B cell (primary cell): ENCODE data around the gene TFPT. TPM values are rescaled to one million over a fixed set of nuclear protein-coding genes. Genes with fewer than 3 reads are reported as not detected.

Source experiments
- ATAC-seq: fragments of 200-7000 bp; cut with Tn5 transposase; one replicate; pipeline ENCODE4 v1.10.0; 2021; ENCODE audit warnings: low read depth, mild to moderate bottlenecking, moderate number of reproducible peaks, moderate library complexity
- CTCF ChIA-PET: fragments of 350-600 bp; sonication (Branson Sonifier 250); formaldehyde crosslinking; loops from one replicate; lab custom pipeline; 2021; ENCODE audit warnings: antibody characterized with exemption, inconsistent platforms; lab: Charles Lee
- POLR2A ChIA-PET: fragments of 350-600 bp; sonication (Branson Sonifier 250); formaldehyde crosslinking; loops from one replicate; lab custom pipeline; 2021; ENCODE audit warnings: antibody characterized with exemption; lab: Charles Lee
- DNase-seq: peaks from one replicate; pipeline ENCODE4 v3.0.0; 2013
- H2AFZ ChIP-seq: 2 replicates; pipeline ENCODE4 v1.6.1; 2012; ENCODE audit warnings: mild to moderate bottlenecking, low read depth, low read length; ENCODE audit not compliant: insufficient read depth, poor library complexity, severe bottlenecking
- H3K27ac ChIP-seq, 2 donors: 1 replicate in 1 of 2; 2 replicates in 1 of 2; pipeline ENCODE4 v1.5.1; 2012 to 2013; ENCODE audit warnings: low read length in 2 of 2, mild to moderate bottlenecking in 2 of 2, moderate library complexity in 1 of 2
- H3K27me3 ChIP-seq, 4 experiments: fragments of 200-600 bp in 1 of 4; sonication (generic) in 1 of 4; replicated peaks in 1 of 4; 1 replicate in 2 of 4; 2 replicates in 2 of 4; pipeline versions ENCODE4 v1.6.1 to v1.7.0; 2013 to 2016; ENCODE audit warnings: low read length in 3 of 4, mild to moderate bottlenecking in 2 of 4, mixed read lengths in 1 of 4, moderate library complexity in 1 of 4; ENCODE audit not compliant: insufficient read depth in 4 of 4, control insufficient read depth in 3 of 4; ENCODE audit errors: control extremely low read depth in 1 of 4
- H3K36me3 ChIP-seq, 2 experiments: replicated peaks in 1 of 2; 1 replicate in 1 of 2; 2 replicates in 1 of 2; pipeline versions ENCODE4 v1.6.1 to v1.7.1; 2013; ENCODE audit warnings: low read length in 1 of 2; ENCODE audit not compliant: insufficient read depth in 2 of 2, control insufficient read depth in 1 of 2; ENCODE audit errors: control extremely low read depth in 1 of 2, extremely low read depth in 1 of 2
- H3K4me1 ChIP-seq, 2 donors: fragments of 200-600 bp in 1 of 2; sonication (generic) in 1 of 2; 1 replicate in 1 of 2; 2 replicates in 1 of 2; pipeline versions ENCODE4 v1.5.1 to v1.6.1; 2013 to 2017; ENCODE audit warnings: low read length in 2 of 2; ENCODE audit not compliant: control insufficient read depth in 2 of 2, insufficient read depth in 2 of 2
- H3K4me2 ChIP-seq: replicated peaks from 2 replicates; pipeline ENCODE3; 2012; ENCODE audit warnings: mild to moderate bottlenecking, low read depth, low read length; ENCODE audit not compliant: poor library complexity, severe bottlenecking
- H3K4me3 ChIP-seq, 5 experiments: fragments of 200-600 bp in 1 of 5; sonication (generic) in 1 of 5; 1 replicate in 3 of 5; 2 replicates in 2 of 5; pipeline versions ENCODE4 v1.5.1 to v1.7.0; 2011 to 2016; ENCODE audit warnings: low read length in 4 of 5, mild to moderate bottlenecking in 4 of 5, low read depth in 2 of 5, control low read depth in 1 of 5, moderate library complexity in 1 of 5; ENCODE audit not compliant: insufficient read depth in 1 of 5; ENCODE audit errors: control extremely low read depth in 1 of 5, extremely low read depth in 1 of 5
- H3K79me2 ChIP-seq: fragments of 200-600 bp; sonication (generic); one replicate; pipeline ENCODE4 v1.6.0; 2016; ENCODE audit warnings: low read length; ENCODE audit not compliant: control insufficient read depth, insufficient read depth
- H3K9ac ChIP-seq: fragments of 200-600 bp; sonication (generic); 2 replicates; pipeline ENCODE4 v1.6.1; 2017; ENCODE audit warnings: mild to moderate bottlenecking, low read length, moderate library complexity
- H3K9me3 ChIP-seq, 3 donors: one replicate each; pipeline versions ENCODE4 v1.6.1 to v1.7.1; 2013; ENCODE audit warnings: low read length in 2 of 3; ENCODE audit not compliant: control insufficient read depth in 2 of 3, insufficient read depth in 1 of 3; ENCODE audit errors: control extremely low read depth in 1 of 3
- H4K20me1 ChIP-seq: 2 replicates; pipeline ENCODE4 v1.6.0; 2012; ENCODE audit warnings: mild to moderate bottlenecking, low read length; ENCODE audit not compliant: insufficient read depth, control insufficient read depth, poor library complexity, severe bottlenecking
- H3K27ac Mint-ChIP-seq: one replicate; pipeline ENCODE4 v1.8.0; 2021; ENCODE audit warnings: mixed read lengths
- H3K27me3 Mint-ChIP-seq: one replicate; pipeline ENCODE4 v1.8.0; 2021; ENCODE audit warnings: mixed read lengths
- H3K4me1 Mint-ChIP-seq: one replicate; pipeline ENCODE4 v1.8.0; 2021; ENCODE audit warnings: mixed read lengths
- H3K4me3 Mint-ChIP-seq: one replicate; pipeline ENCODE4 v1.8.0; 2021; ENCODE audit warnings: mixed read lengths
- H3K9me3 Mint-ChIP-seq: one replicate; pipeline ENCODE4 v1.8.0; 2022; ENCODE audit warnings: mixed read lengths; ENCODE audit not compliant: insufficient read depth
- CTCF ChIP-seq: fragments of 200-600 bp; IDR thresholded peaks from one replicate; pipeline ENCODE4 v1.8.0; 2022; ENCODE audit warnings: antibody characterized with exemption, mild to moderate bottlenecking
- EZH2 ChIP-seq: IDR thresholded peaks from 2 replicates; pipeline ENCODE4 v1.6.1; 2012; ENCODE audit warnings: borderline replicate concordance, low read depth, mild to moderate bottlenecking, moderate library complexity, low read length; ENCODE audit not compliant: insufficient read depth, poor library complexity, severe bottlenecking
- WGBS: methylation state at CpG from one replicate; pipeline ENCODE4 v1.1.5; 2013; ENCODE audit warnings: missing lambda C conversion rate; ENCODE audit not compliant: insufficient coverage; 5-methylcytosine and 5-hydroxymethylcytosine counted together
- intact Hi-C: fragments of 100-400 bp; cut with micrococcal nuclease; formaldehyde crosslinking; loops from one replicate; pipeline ENCODE4 v1.10.0; 2022
- polyA plus RNA-seq: library from polyadenylated mRNA; depleted of rRNA; stranded (reverse); fragments of >200 nt; gene quantifications from 2 replicates; pipeline ENCODE4 v1.2.3, GENCODE V29; 2012
- total RNA-seq, 2 donors: library from RNA; stranded (reverse); fragments of 120-200 nt in 1 of 2; gene quantifications; 1 replicate in 1 of 2; 2 replicates in 1 of 2; pipeline versions ENCODE4 v1.2.3 to v1.2.4, GENCODE V29; 2013 to 2022

TFPT gene
- total and polyA plus RNA-seq, 2 donors (not counting 1 experiment from before 2014, with no cell fraction given): 8.4 to 12.7 TPM

GRCh38 chr19:54154603-54155345 is 39.3 kb upstream of the TFPT start:
- H3K27me3 ChIP-seq: no peaks in the 10 kb centered on the region
- no peak overlapping the region for H2AFZ ChIP-seq
- no peak overlapping the region for H3K9ac ChIP-seq
- H3K9me3 ChIP-seq: no peaks in the 10 kb centered on the region
- peaks cover 11 to 13% of the 10 kb centered on the region in 2 donors for H3K4me1 ChIP-seq
- CTCF ChIA-PET: no interaction called here
- Mint-ChIP-seq H3K27me3 (no peaks in the 10 kb centered on the region), H3K4me1 (peaks cover 21% of the 10 kb centered on the region), H3K9me3 (no peaks in the 10 kb centered on the region), H3K4me3 (no peak overlapping the region), H3K27ac (peak overlapping the region; percentile 53)
- DNase-seq (no peak), ATAC-seq (no peak)
- no peak for TF ChIP-seq CTCF
- no peak for TF ChIP-seq EZH2
- peaks cover 2 to 69% of the 10 kb centered on the region in 2 experiments for H3K36me3 ChIP-seq
- no peak overlapping the region for H3K4me3 ChIP-seq
- peaks cover 23% of the 10 kb centered on the region for H3K79me2 ChIP-seq
- 58% methylated on average over 6 of the region's 18 CpGs for WGBS
- no peak overlapping the region for H3K4me2 ChIP-seq
- intact Hi-C loops: no loop called here
- H3K27ac ChIP-seq: peak overlapping the region in 1 of 2 donors; percentile 6
- POLR2A ChIA-PET: no interaction called here
- H4K20me1 ChIP-seq: peaks cover 77% of the 10 kb centered on the region

- H3K4me1 ChIP-seq: peaks cover 8 to 10% of the 10 kb centered on the region in 2 donors
- no peaks in the 10 kb centered on the region for H3K27me3 ChIP-seq
- H3K27ac ChIP-seq: no peak overlapping the region
- no peak for DNase-seq
- 96% methylated on average over 9 of the region's 10 CpGs for WGBS
- Mint-ChIP-seq H3K27me3 (no peaks in the 10 kb centered on the region), H3K4me1 (peaks cover 12% of the 10 kb centered on the region), H3K9me3 (no peaks in the 10 kb centered on the region), H3K4me3 (no peak overlapping the region), H3K27ac (no peak overlapping the region)
- H3K36me3 ChIP-seq: peaks cover 2 to 79% of the 10 kb centered on the region in 2 experiments
- H3K79me2 ChIP-seq: peaks cover 17% of the 10 kb centered on the region
- no peak for ATAC-seq
- TF ChIP-seq CTCF (no peak), EZH2 (no peak)
- H4K20me1 ChIP-seq: peaks cover 81% of the 10 kb centered on the region
- H3K4me3 ChIP-seq: no peak overlapping the region
- no peaks in the 10 kb centered on the region for H3K9me3 ChIP-seq
- intact Hi-C loops: no loop called here
- no peak overlapping the region for H2AFZ ChIP-seq
- CTCF ChIA-PET: no interaction called here
- H3K9ac ChIP-seq: no peak overlapping the region
- POLR2A ChIA-PET: no interaction called here
- H3K4me2 ChIP-seq: no peak overlapping the region
Measured at GRCh38 chr19:54153731-54154326, 38.4 kb upstream of the TFPT start.
